Gastroesophageal sphincter (tissue), 4 donors: Measurements from ENCODE around the gene PCBP3. TPM values are rescaled to one million over a fixed set of nuclear protein-coding genes. Genes with fewer than 3 reads are reported as not detected.

Source experiments
- ATAC-seq: fragments of 150-250 bp; one replicate; pipeline ENCODE4 v1.9.1; 2016; ENCODE audit warnings: mild to moderate bottlenecking, moderate library complexity
- H3K27ac ChIP-seq, 4 donors: fragments of 200-600 bp; sonication (generic) in 3 of 4; 1 replicate in 3 of 4; 2 replicates in 1 of 4; pipeline ENCODE4 v1.5.1; 2016 to 2019
- H3K27me3 ChIP-seq: fragments of 200-600 bp; sonication (generic); one replicate; pipeline ENCODE4 v1.5.1; 2019
- H3K36me3 ChIP-seq, 2 donors: fragments of 200-600 bp; sonication (generic); one replicate each; pipeline ENCODE4 v1.5.1; 2019; ENCODE audit warnings: control low read depth in 1 of 2
- H3K4me1 ChIP-seq, 3 donors: fragments of 200-600 bp; sonication (generic); 1 replicate in 2 of 3; 2 replicates in 1 of 3; pipeline ENCODE4 v1.5.1; 2016 to 2019; ENCODE audit warnings: control low read depth in 2 of 3
- H3K4me3 ChIP-seq, 2 donors: fragments of 200-600 bp; sonication (generic); one replicate each; pipeline ENCODE4 v1.5.1; 2019; ENCODE audit warnings: mild to moderate bottlenecking in 1 of 2, moderate library complexity in 1 of 2
- H3K9me3 ChIP-seq, 3 donors: fragments of 200-600 bp; sonication (generic); one replicate each; pipeline ENCODE4 v1.5.1; 2017 to 2019; ENCODE audit warnings: control low read depth in 2 of 3
- EP300 ChIP-seq: sonication (generic); formaldehyde crosslinking; IDR thresholded peaks from one replicate; pipeline ENCODE4 v1.6.1; 2017; ENCODE audit warnings: antibody characterized with exemption, mild to moderate bottlenecking
- POLR2A ChIP-seq, 2 donors: fragments of 450-650 bp; IDR thresholded peaks; one replicate each; pipeline ENCODE4 v1.6.1; 2017; ENCODE audit warnings: antibody characterized with exemption in 2 of 2, mild to moderate bottlenecking in 2 of 2, moderate library complexity in 1 of 2
- POLR2AphosphoS5 ChIP-seq: sonication (generic); formaldehyde crosslinking; IDR thresholded peaks from one replicate; pipeline ENCODE4 v1.6.1; 2017; ENCODE audit warnings: antibody characterized with exemption
- WGBS, 2 donors: methylation state at CpG; one replicate each; pipeline ENCODE4 v1.1.5; 2018; ENCODE audit warnings: low coverage in 1 of 2; 5-methylcytosine and 5-hydroxymethylcytosine counted together
- total RNA-seq, 4 donors: library from RNA; depleted of rRNA; stranded (reverse); fragments of >200 nt; gene quantifications; one replicate each; pipeline ENCODE4 v1.1.0, GENCODE V29; 2016
- TF ChIP-seq, protein P1 (sequence below), 4 experiments: fragments of 200-600 bp in 2 of 4; fragments of 450-650 bp in 2 of 4; sonication (generic) in 1 of 4; IDR thresholded peaks; one replicate each; pipeline ENCODE4 v1.5.1; 2017 to 2019; ENCODE audit warnings: antibody characterized with exemption in 4 of 4, mild to moderate bottlenecking in 2 of 4, moderate library complexity in 2 of 4

Gene PCBP3
- total RNA-seq, 4 donors from 2014 or later: 5.1 to 14.8 (median 10.4) TPM

- 71 to 93% methylated on average over 2 to 3 of the region's 3 CpGs for WGBS, 2 donors
Observed at GRCh38 chr21:45856906-45857305, 213.4 kb downstream of the PCBP3 start.

GRCh38 chr21:45857761-45858160 lies 214.2 kb downstream of the PCBP3 start:
- no peak overlapping the region for H3K27ac ChIP-seq
- H3K27me3 ChIP-seq: no peaks in the 10 kb centered on the region
- no peaks in the 10 kb centered on the region for H3K4me1 ChIP-seq
- H3K4me3 ChIP-seq: no peak overlapping the region
- TF ChIP-seq, protein P1, sequence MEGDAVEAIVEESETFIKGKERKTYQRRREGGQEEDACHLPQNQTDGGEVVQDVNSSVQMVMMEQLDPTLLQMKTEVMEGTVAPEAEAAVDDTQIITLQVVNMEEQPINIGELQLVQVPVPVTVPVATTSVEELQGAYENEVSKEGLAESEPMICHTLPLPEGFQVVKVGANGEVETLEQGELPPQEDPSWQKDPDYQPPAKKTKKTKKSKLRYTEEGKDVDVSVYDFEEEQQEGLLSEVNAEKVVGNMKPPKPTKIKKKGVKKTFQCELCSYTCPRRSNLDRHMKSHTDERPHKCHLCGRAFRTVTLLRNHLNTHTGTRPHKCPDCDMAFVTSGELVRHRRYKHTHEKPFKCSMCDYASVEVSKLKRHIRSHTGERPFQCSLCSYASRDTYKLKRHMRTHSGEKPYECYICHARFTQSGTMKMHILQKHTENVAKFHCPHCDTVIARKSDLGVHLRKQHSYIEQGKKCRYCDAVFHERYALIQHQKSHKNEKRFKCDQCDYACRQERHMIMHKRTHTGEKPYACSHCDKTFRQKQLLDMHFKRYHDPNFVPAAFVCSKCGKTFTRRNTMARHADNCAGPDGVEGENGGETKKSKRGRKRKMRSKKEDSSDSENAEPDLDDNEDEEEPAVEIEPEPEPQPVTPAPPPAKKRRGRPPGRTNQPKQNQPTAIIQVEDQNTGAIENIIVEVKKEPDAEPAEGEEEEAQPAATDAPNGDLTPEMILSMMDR (IDR thresholded peaks at IDR 0.05): no peak
- TF ChIP-seq EP300 (no peak), POLR2AphosphoS5 (no peak), POLR2A (IDR thresholded peaks at IDR 0.05) (no peak)
- H3K36me3 ChIP-seq: peaks cover 0 to 3% of the 10 kb centered on the region in 2 donors
- no peaks in the 10 kb centered on the region for H3K9me3 ChIP-seq
- no peak for ATAC-seq
- WGBS, 2 donors: 0% methylated on average over 1 of the region's 6 CpGs

More at GRCh38 chr21:45856906-45857305, 213.4 kb downstream of the PCBP3 start:
- H3K4me1 ChIP-seq: no peaks in the 10 kb centered on the region
- no peak overlapping the region for H3K4me3 ChIP-seq
- no peak for ATAC-seq
- H3K36me3 ChIP-seq: peaks cover 0 to 6% of the 10 kb centered on the region in 2 donors
- H3K27ac ChIP-seq: no peak overlapping the region
- no peaks in the 10 kb centered on the region for H3K27me3 ChIP-seq
- TF ChIP-seq, protein P1 (IDR thresholded peaks at IDR 0.05): no peak
- no peak for TF ChIP-seq POLR2AphosphoS5
- no peak for TF ChIP-seq POLR2A (IDR thresholded peaks at IDR 0.05)
- TF ChIP-seq EP300: no peak
- no peaks in the 10 kb centered on the region for H3K9me3 ChIP-seq

DNA sequence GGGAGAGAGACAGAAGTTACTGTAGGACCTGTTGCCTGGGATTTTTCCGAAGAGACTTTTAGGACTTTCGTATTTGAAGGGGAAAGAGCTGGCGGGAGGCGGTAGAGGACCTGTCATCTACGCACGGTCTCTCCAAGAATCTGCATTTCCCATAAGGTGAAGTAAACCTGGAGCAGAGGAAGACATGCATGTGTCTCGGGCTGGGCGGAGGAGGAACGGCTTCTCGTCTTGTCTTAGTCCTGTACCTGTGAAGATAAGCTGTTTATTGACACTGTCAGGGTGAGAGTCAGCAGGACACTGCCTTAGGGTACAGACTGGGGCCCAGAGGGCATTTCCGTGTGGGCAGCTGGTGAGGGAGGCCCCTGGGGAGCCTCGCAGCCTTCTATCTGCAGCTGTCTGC lies 214.7 kb downstream of the PCBP3 start:
- no peaks in the 10 kb centered on the region for H3K9me3 ChIP-seq
- H3K4me1 ChIP-seq: no peaks in the 10 kb centered on the region
- H3K27ac ChIP-seq: no peak overlapping the region
- H3K4me3 ChIP-seq: no peak overlapping the region
- no peaks in the 10 kb centered on the region for H3K27me3 ChIP-seq
- TF ChIP-seq EP300: no peak
- TF ChIP-seq, protein P1 (IDR thresholded peaks at IDR 0.05): no peak
- no peak for TF ChIP-seq POLR2A (IDR thresholded peaks at IDR 0.05)
- TF ChIP-seq POLR2AphosphoS5: no peak
- WGBS, 2 donors: 92 to 93% methylated on average over 4 to 6 of the region's 12 CpGs
- no peak for ATAC-seq
- H3K36me3 ChIP-seq: no peaks in the 10 kb centered on the region

GRCh38 chr21:45859041-45859761 lies 215.7 kb downstream of the PCBP3 start:
- TF ChIP-seq POLR2A (IDR thresholded peaks at IDR 0.05) (no peak), POLR2AphosphoS5 (no peak), EP300 (no peak)
- TF ChIP-seq, protein P1 (IDR thresholded peaks at IDR 0.05): no peak
- H3K27ac ChIP-seq: no peak overlapping the region
- H3K4me3 ChIP-seq: no peak overlapping the region
- 100% methylated on average over 1 to 3 of the region's 21 CpGs for WGBS, 2 donors
- no peaks in the 10 kb centered on the region for H3K9me3 ChIP-seq
- no peak for ATAC-seq
- no peaks in the 10 kb centered on the region for H3K4me1 ChIP-seq
- H3K36me3 ChIP-seq: no peaks in the 10 kb centered on the region
- H3K27me3 ChIP-seq: no peaks in the 10 kb centered on the region

GRCh38 chr21:45859762-45860357 lies 216.3 kb downstream of the PCBP3 start:
- Histone ChIP-seq H3K9me3 (no peaks in the 10 kb centered on the region), H3K36me3 (no peaks in the 10 kb centered on the region), H3K4me3 (no peak overlapping the region), H3K27me3 (no peaks in the 10 kb centered on the region), H3K27ac (no peak overlapping the region), H3K4me1 (no peaks in the 10 kb centered on the region)
- no peak for TF ChIP-seq POLR2AphosphoS5
- TF ChIP-seq, protein P1 (IDR thresholded peaks at IDR 0.05): no peak
- no peak for TF ChIP-seq POLR2A (IDR thresholded peaks at IDR 0.05)
- TF ChIP-seq EP300: no peak
- 94 to 97% methylated on average over 2 to 5 of the region's 12 CpGs for WGBS, 2 donors
- no peak for ATAC-seq
